GM19328 (cell line): ENCODE results near the gene TRAPPC2L.
"Not testable (repeated sequence)": the region's sequence is repeated elsewhere in the genome, so short reads cannot be mapped to it uniquely, and the experiment has no call there.

ENCODE experiments used
- ATAC-seq: cut with Tn5 transposase; IDR thresholded peaks from one replicate; pipeline ENCODE4 v1.9.1; 2021; ENCODE audit warnings: mild to moderate bottlenecking, moderate library complexity; ENCODE audit not compliant: unreplicated experiment

Gene TRAPPC2L

GRCh38 chr16:88817785-88818574 lies 38.9 kb upstream of the TRAPPC2L start:
- no peak for ATAC-seq

GRCh38 chr16:88818575-88818874 lies 38.4 kb upstream of the TRAPPC2L start:
- ATAC-seq = no peak

- no peak for ATAC-seq
These were observed 37.8 kb upstream of the TRAPPC2L start for GRCh38 chr16:88819126-88819525.

GRCh38 chr16:88820385-88821025 lies 36.4 kb upstream of the TRAPPC2L start:
- ATAC-seq = no peak

GRCh38 chr16:88821168-88821850 lies 35.6 kb upstream of the TRAPPC2L start:
- ATAC-seq = no peak

- ATAC-seq = no peak
These were observed 34.5 kb upstream of the TRAPPC2L start for GRCh38 chr16:88822281-88823040.

GRCh38 chr16:88823646-88824045 lies 33.3 kb upstream of the TRAPPC2L start:
- not testable (repeated sequence) for ATAC-seq

- no peak for ATAC-seq
These were observed 32.5 kb upstream of the TRAPPC2L start for GRCh38 chr16:88824256-88825077.

GRCh38 chr16:88825146-88825545 lies 31.8 kb upstream of the TRAPPC2L start:
- no peak for ATAC-seq

GRCh38 chr16:88826070-88826840 lies 30.7 kb upstream of the TRAPPC2L start:
- no peak for ATAC-seq

GRCh38 chr16:88827727-88828126 lies 29.2 kb upstream of the TRAPPC2L start:
- no peak for ATAC-seq

GRCh38 chr16:88828711-88829110 lies 28.2 kb upstream of the TRAPPC2L start:
- ATAC-seq = no peak

GRCh38 chr16:88830258-88830657 lies 26.7 kb upstream of the TRAPPC2L start:
- ATAC-seq = no peak

- ATAC-seq = no peak
These were observed 26.1 kb upstream of the TRAPPC2L start for GRCh38 chr16:88830783-88831182.

GRCh38 chr16:88831838-88832237 lies 25.1 kb upstream of the TRAPPC2L start:
- no peak for ATAC-seq

- no peak for ATAC-seq
These were observed 23.8 kb upstream of the TRAPPC2L start for GRCh38 chr16:88833086-88833485.

GRCh38 chr16:88834670-88835069 lies 22.3 kb upstream of the TRAPPC2L start:
- ATAC-seq = no peak

- ATAC-seq = no peak
These were observed 21.5 kb upstream of the TRAPPC2L start for GRCh38 chr16:88835383-88835782.

- ATAC-seq = no peak
These were observed 21.1 kb upstream of the TRAPPC2L start for GRCh38 chr16:88835818-88836217.

GRCh38 chr16:88836791-88837190 lies 20.1 kb upstream of the TRAPPC2L start:
- no peak for ATAC-seq
